Gastrocnemius medialis (tissue), 4 donors: ENCODE results near the gene RBL2. TPM values are rescaled to one million over a fixed set of nuclear protein-coding genes. Genes with fewer than 3 reads are reported as not detected.

ENCODE experiments used
- ATAC-seq, 2 donors: fragments of 150-250 bp; one replicate each; pipeline ENCODE4 v1.9.1; 2016
- DNase-seq, 2 donors: peaks; one replicate each; pipeline ENCODE4 v3.0.0-alpha.2; 2019
- H3K27ac ChIP-seq, 4 donors: fragments of 200-600 bp; sonication (generic); 1 replicate in 1 of 4; 2 replicates in 3 of 4; pipeline ENCODE4 v1.5.1; 2016 to 2018; ENCODE audit warnings: mild to moderate bottlenecking in 2 of 4, moderate library complexity in 1 of 4
- H3K27me3 ChIP-seq, 3 donors: fragments of 200-600 bp; sonication (generic) in 2 of 3; 1 replicate in 1 of 3; 2 replicates in 2 of 3; pipeline versions ENCODE4 v1.5.1 to v1.6.0; 2016 to 2019; ENCODE audit warnings: mild to moderate bottlenecking in 1 of 3, moderate library complexity in 1 of 3
- H3K36me3 ChIP-seq, 2 donors: fragments of 200-600 bp; sonication (generic) in 1 of 2; one replicate each; pipeline ENCODE4 v1.5.1; 2017 to 2018
- H3K4me1 ChIP-seq, 2 donors: fragments of 200-600 bp; sonication (generic) in 1 of 2; one replicate each; pipeline ENCODE4 v1.5.1; 2016 to 2017; ENCODE audit warnings: mild to moderate bottlenecking in 2 of 2
- H3K4me3 ChIP-seq, 4 donors: fragments of 200-600 bp; sonication (generic) in 3 of 4; 1 replicate in 1 of 4; 2 replicates in 3 of 4; pipeline ENCODE4 v1.5.1; 2016 to 2019; ENCODE audit warnings: mild to moderate bottlenecking in 2 of 4
- H3K9me3 ChIP-seq, 3 donors: fragments of 200-600 bp; sonication (generic) in 2 of 3; 1 replicate in 1 of 3; 2 replicates in 2 of 3; pipeline ENCODE4 v1.5.1; 2016 to 2019
- POLR2A ChIP-seq, 2 donors: fragments of 450-650 bp; IDR thresholded peaks; one replicate each; pipeline ENCODE4 v1.6.1; 2017; ENCODE audit warnings: antibody characterized with exemption in 2 of 2, mild to moderate bottlenecking in 2 of 2, moderate library complexity in 2 of 2
- in situ Hi-C, 4 donors: fragments of 200-750 bp; cut with MboI; loops; one replicate each; pipeline versions ENCODE4 v1.15.0 to v1.8.0; 2017; ENCODE audit warnings: low sequenced_read_pairs in 4 of 4
- intact Hi-C: fragments of 100-400 bp; cut with DNase I; formaldehyde crosslinking; loops from one replicate; pipeline ENCODE4 v1.15.1; 2023; ENCODE audit warnings: low total_unique reads
- total RNA-seq, 4 donors: library from RNA; depleted of rRNA; stranded (reverse); fragments of >200 nt; gene quantifications; one replicate each; pipeline versions ENCODE4 v1.1.0 to v1.2.3, GENCODE V29; 2016
- TF ChIP-seq, protein P1 (sequence below), 5 experiments: fragments of 450-650 bp in 3 of 5; fragments of 200-600 bp in 2 of 5; sonication (generic) in 2 of 5; IDR thresholded peaks in 4 of 5; conservative IDR thresholded peaks in 1 of 5; 1 replicate in 4 of 5; 2 replicates in 1 of 5; pipeline ENCODE4 v1.5.1; 2016 to 2019; ENCODE audit warnings: antibody characterized with exemption in 5 of 5, mild to moderate bottlenecking in 3 of 5, moderate library complexity in 3 of 5

RBL2 gene
- total RNA-seq, 4 donors from 2014 or later = 48.0 to 60.6 (median 58.0) TPM

DNA sequence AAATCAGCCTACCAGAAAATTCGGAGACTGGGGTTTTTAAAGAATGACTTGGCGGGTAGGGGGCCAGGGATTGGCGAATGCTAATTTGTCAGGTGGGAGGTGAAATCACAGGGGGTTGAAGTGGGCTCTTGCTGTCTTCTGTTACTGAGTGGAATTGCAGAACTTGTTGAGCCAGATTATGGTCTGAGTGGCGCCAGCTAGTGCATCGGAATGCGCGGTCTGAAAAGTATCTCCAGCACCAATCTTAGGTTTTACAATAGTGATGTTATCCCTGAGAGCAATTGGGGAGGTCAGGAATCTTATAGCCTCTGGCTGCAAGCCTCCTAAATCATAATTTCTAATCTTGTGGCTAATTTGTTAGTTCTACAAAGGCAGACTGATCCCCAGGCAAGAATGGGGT, 762 bp upstream of the RBL2 start:
- Histone ChIP-seq H3K4me3 (peak overlapping the region; percentile 94 to 100 (median 98)), H3K27ac (peak overlapping the region in 3 of 4 donors; percentile 96 to 99 (median 97)), H3K27me3 (no peaks in the 10 kb centered on the region), H3K36me3 (no peaks in the 10 kb centered on the region), H3K4me1 (peaks cover 18 to 20% of the 10 kb centered on the region in 2 donors), H3K9me3 (no peaks in the 10 kb centered on the region)
- TF ChIP-seq, protein P1, sequence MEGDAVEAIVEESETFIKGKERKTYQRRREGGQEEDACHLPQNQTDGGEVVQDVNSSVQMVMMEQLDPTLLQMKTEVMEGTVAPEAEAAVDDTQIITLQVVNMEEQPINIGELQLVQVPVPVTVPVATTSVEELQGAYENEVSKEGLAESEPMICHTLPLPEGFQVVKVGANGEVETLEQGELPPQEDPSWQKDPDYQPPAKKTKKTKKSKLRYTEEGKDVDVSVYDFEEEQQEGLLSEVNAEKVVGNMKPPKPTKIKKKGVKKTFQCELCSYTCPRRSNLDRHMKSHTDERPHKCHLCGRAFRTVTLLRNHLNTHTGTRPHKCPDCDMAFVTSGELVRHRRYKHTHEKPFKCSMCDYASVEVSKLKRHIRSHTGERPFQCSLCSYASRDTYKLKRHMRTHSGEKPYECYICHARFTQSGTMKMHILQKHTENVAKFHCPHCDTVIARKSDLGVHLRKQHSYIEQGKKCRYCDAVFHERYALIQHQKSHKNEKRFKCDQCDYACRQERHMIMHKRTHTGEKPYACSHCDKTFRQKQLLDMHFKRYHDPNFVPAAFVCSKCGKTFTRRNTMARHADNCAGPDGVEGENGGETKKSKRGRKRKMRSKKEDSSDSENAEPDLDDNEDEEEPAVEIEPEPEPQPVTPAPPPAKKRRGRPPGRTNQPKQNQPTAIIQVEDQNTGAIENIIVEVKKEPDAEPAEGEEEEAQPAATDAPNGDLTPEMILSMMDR (IDR thresholded peaks at IDR 0.05 in 4 of 5, conservative IDR thresholded peaks at IDR 0.05 in 1 of 5) = no peak
- TF ChIP-seq POLR2A (IDR thresholded peaks at IDR 0.05) = no peak
- in situ Hi-C loops (loop anchor here in 1 of 4 donors (10.0 kb wide), 1 partner anchor 71 kb away; the partner anchor contains the start of gene AKTIP), intact Hi-C loops (loop anchor here (10.0 kb wide), 1 partner anchor 379 kb away; the partner anchor contains the start of genes CHD9 and CHD9NB)
- ATAC-seq = no peak
- no peak for DNase-seq

DNA sequence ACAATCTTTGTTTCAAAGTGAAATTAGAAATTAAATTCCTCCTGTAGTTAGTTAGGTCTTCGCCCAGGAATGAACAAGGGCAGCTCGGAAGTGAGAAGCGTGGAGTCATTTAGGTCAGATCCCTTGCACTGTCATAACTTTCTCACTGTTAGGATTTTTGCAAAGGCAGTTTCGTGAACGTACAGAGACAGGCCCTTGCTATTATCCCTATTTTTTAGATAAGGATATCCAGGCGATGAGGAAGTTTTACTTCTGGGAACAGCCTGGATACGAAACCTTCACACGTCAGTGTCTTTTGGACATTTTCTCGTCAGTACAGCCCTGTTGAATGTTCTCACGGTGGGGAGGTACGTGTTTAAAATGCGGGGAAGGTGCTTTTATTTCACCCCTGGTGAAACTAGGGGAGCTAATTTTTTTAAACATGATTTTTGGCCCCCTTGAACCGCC, 318 bp upstream of the RBL2 start:
- in situ Hi-C loops = loop anchor here in 1 of 4 donors (10.0 kb wide), 1 partner anchor 71 kb away; the partner anchor contains the start of gene AKTIP

DNA sequence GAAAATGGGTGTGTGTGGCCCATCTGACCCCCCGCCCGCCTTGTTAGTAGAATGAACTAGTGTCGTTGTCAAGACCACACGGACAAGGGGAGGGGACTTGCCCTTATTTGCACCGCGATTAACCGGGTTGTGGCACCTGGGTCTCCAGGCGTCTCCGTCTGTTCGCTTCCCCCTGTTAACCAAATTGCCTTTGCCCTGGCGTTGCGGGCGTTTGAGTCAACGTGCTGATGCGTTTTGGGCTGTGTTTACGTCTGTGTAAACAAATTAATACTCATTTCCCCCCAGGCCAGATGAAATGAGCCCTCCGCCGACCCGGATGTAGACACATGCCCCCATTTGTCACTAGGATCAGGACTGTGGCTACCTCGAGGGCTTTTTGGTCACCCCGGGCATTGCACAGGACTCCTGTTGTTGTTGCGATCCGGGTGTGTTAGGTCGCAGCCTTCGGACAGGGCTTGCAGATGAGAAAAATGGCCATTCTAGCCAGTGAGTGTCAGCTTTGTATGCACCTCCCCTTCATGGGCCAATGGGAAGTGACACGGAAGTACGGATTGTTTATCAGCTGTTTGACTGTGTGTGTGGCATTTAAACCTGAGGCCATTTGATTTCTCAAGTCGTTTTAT, 906 bp downstream of the RBL2 start:
- intact Hi-C loops (loop anchor here (2.0 to 10.0 kb wide), 5 partner anchors 76 to 380 kb away; partner anchors contain the start of genes CHD9, CHD9NB, FTO and RPGRIP1L), in situ Hi-C loops (loop anchor here in 2 of 4 donors (5.0 to 10.0 kb wide), 2 partner anchors 62 to 70 kb away; partner anchors contain the start of gene AKTIP (in 1 of the 2))
- ATAC-seq = peak; percentile 93 to 97

More for the DNA sequence above, 318 bp upstream of the RBL2 start:
- H3K9me3 ChIP-seq = no peaks in the 10 kb centered on the region
- H3K4me1 ChIP-seq = peaks cover 18 to 20% of the 10 kb centered on the region in 2 donors
- no peaks in the 10 kb centered on the region for H3K27me3 ChIP-seq
- peak overlapping the region; percentile 96 to 99 (median 98) for H3K27ac ChIP-seq
- H3K36me3 ChIP-seq = no peaks in the 10 kb centered on the region
- intact Hi-C loops = loop anchor here (1.0 to 10.0 kb wide), 3 partner anchors 69 to 379 kb away; partner anchors contain the start of genes AKTIP, CHD9 and CHD9NB
- TF ChIP-seq POLR2A (IDR thresholded peaks at IDR 0.05) = no peak
- TF ChIP-seq, protein P1 (IDR thresholded peaks at IDR 0.05 in 4 of 5, conservative IDR thresholded peaks at IDR 0.05 in 1 of 5) = no peak
- peak overlapping the region; percentile 94 to 100 (median 98) for H3K4me3 ChIP-seq
- ATAC-seq (no peak), DNase-seq (no peak)

DNA sequence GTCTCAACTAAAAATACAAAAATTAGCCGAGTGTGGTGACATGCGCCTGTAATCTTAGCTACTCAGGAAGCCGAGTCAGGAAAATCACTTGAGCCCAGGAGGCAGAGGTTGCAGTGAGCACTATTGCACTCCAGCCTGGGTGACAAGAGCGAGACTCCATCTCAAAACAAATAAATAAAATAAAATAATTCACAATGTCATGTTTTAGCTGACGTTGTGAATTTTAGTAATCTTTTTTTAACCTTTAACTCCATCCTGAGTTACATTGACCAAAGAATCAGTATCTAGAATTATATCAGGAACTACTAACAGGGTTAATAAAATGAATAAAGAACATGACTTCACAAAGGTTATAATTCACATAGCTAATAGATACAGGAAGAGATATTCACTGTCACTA, 5.9 kb downstream of the RBL2 start:
- Histone ChIP-seq H3K4me3 (no peak overlapping the region), H3K27me3 (no peaks in the 10 kb centered on the region), H3K9me3 (no peaks in the 10 kb centered on the region), H3K36me3 (peaks cover 0 to 27% of the 10 kb centered on the region in 2 donors), H3K27ac (no peak overlapping the region), H3K4me1 (peaks cover 17 to 18% of the 10 kb centered on the region in 2 donors)
- DNase-seq = no peak
- no peak for TF ChIP-seq POLR2A (IDR thresholded peaks at IDR 0.05)
- TF ChIP-seq, protein P1 (IDR thresholded peaks at IDR 0.05 in 4 of 5, conservative IDR thresholded peaks at IDR 0.05 in 1 of 5) = no peak
- intact Hi-C loops (no loop called here), in situ Hi-C loops (no loop called here)
- ATAC-seq = no peak

More for the DNA sequence above, 906 bp downstream of the RBL2 start:
- Histone ChIP-seq H3K9me3 (no peaks in the 10 kb centered on the region), H3K27ac (peak overlapping the region; percentile 96 to 99 (median 98)), H3K36me3 (no peaks in the 10 kb centered on the region), H3K4me3 (peak overlapping the region; percentile 94 to 100 (median 98)), H3K27me3 (no peaks in the 10 kb centered on the region), H3K4me1 (peaks cover 18 to 20% of the 10 kb centered on the region in 2 donors)
- peak; percentile 85 to 89 for DNase-seq
- TF ChIP-seq POLR2A (IDR thresholded peaks at IDR 0.05) = peak; percentile 56 to 85
- TF ChIP-seq, protein P1 (IDR thresholded peaks at IDR 0.05 in 4 of 5, conservative IDR thresholded peaks at IDR 0.05 in 1 of 5) = no peak
